Endothelial cell of umbilical vein (primary cell): ENCODE measurements around the gene NUMBL. TPM values are rescaled to one million over a fixed set of nuclear protein-coding genes. Genes with fewer than 3 reads are reported as not detected.

Source experiments
- BruUV-seq: library from RNA; stranded (reverse); fragments of 400-500 nt; replicated peaks from 2 replicates; lab custom pipeline; 2021; lab: Mats Ljungman, UMichigan
- CTCF ChIA-PET: fragments of 300-600, 350-600 bp; sonication (Branson Sonifier 250); formaldehyde crosslinking; loops from one replicate; lab custom pipeline; 2021; ENCODE audit warnings: antibody characterized with exemption, inconsistent platforms; lab: Charles Lee
- POLR2A ChIA-PET: fragments of 300-600, 350-600 bp; sonication (Branson Sonifier 250); formaldehyde crosslinking; loops from one replicate; lab custom pipeline; 2021; ENCODE audit warnings: antibody characterized with exemption, inconsistent platforms; lab: Charles Lee
- DNase-seq: peaks from one replicate; pipeline ENCODE4 v3.0.0-alpha.2; 2011; ENCODE audit warnings: low read depth, low spot score
- FAIRE-seq: peaks from 2 replicates; lab custom pipeline; 2011; peaks lifted over from hg19 to GRCh38; lab: Jason Lieb, UNC
- H2AFZ ChIP-seq: 2 replicates; pipeline ENCODE4 v1.6.0; 2012; ENCODE audit warnings: low read depth, low read length, control low read depth, inconsistent platforms
- H3K27ac ChIP-seq: 2 replicates; pipeline ENCODE4 v1.5.1; 2011; ENCODE audit warnings: low read depth, mild to moderate bottlenecking, control low read depth, low read length, moderate library complexity; ENCODE audit not compliant: insufficient read depth
- H3K27me3 ChIP-seq, 2 experiments: 2 replicates each; pipeline versions ENCODE4 v1.6.0 to v1.6.1; 2011; ENCODE audit warnings: low read length in 2 of 2, mixed read lengths in 1 of 2; ENCODE audit not compliant: control insufficient read depth in 2 of 2, insufficient read depth in 2 of 2
- H3K36me3 ChIP-seq, 2 experiments: 2 replicates in 1 of 2; 3 replicates in 1 of 2; pipeline ENCODE4 v1.5.1; 2011; ENCODE audit warnings: low read length in 2 of 2, mild to moderate bottlenecking in 1 of 2, moderate library complexity in 1 of 2; ENCODE audit not compliant: control insufficient read depth in 2 of 2, insufficient read depth in 2 of 2; ENCODE audit errors: extremely low read depth in 1 of 2
- H3K4me1 ChIP-seq: 3 replicates; pipeline ENCODE4 v1.5.1; 2011; ENCODE audit warnings: mild to moderate bottlenecking, low read length; ENCODE audit not compliant: control insufficient read depth, insufficient read depth; ENCODE audit errors: extremely low read depth
- H3K4me2 ChIP-seq: 2 replicates; pipeline ENCODE4 v1.6.1; 2011; ENCODE audit warnings: low read length, control low read depth, mixed read lengths; ENCODE audit not compliant: insufficient read depth
- H3K4me3 ChIP-seq, 3 experiments: fragments of 200-600 bp in 1 of 3; sonication (generic), shearing (Covaris generic) in 1 of 3; replicated peaks in 1 of 3; 2 replicates each; pipeline ENCODE4 v1.5.1; 2011 to 2016; ENCODE audit warnings: control low read depth in 3 of 3, low read length in 3 of 3, mild to moderate bottlenecking in 2 of 3, inconsistent platforms in 1 of 3, low read depth in 1 of 3, moderate library complexity in 1 of 3; ENCODE audit not compliant: insufficient read depth in 1 of 3
- H3K79me2 ChIP-seq: 2 replicates; pipeline ENCODE4 v1.6.0; 2012; ENCODE audit warnings: low read length, inconsistent platforms; ENCODE audit not compliant: control insufficient read depth, insufficient read depth
- H3K9ac ChIP-seq: replicated peaks from 2 replicates; pipeline ENCODE3; 2011; ENCODE audit warnings: low read length, control low read depth; ENCODE audit not compliant: insufficient read depth; ENCODE audit errors: extremely low read depth
- H3K9me1 ChIP-seq: replicated peaks from 3 replicates; pipeline ENCODE4 v1.6.0; 2011; ENCODE audit warnings: mild to moderate bottlenecking, low read length; ENCODE audit not compliant: control insufficient read depth, insufficient read depth; ENCODE audit errors: extremely low read depth
- H3K9me3 ChIP-seq: replicated peaks from 2 replicates; pipeline ENCODE4 v1.5.1; 2012; ENCODE audit warnings: low read length, inconsistent platforms; ENCODE audit not compliant: control insufficient read depth, insufficient read depth
- H4K20me1 ChIP-seq: replicated peaks from 2 replicates; pipeline ENCODE3; 2011; ENCODE audit warnings: mild to moderate bottlenecking, low read length; ENCODE audit not compliant: control insufficient read depth, insufficient read depth; ENCODE audit errors: extremely low read depth
- EZH2 ChIP-seq: IDR thresholded peaks from 2 replicates; pipeline ENCODE4 v1.6.1; 2012; ENCODE audit warnings: borderline replicate concordance, low read depth, mild to moderate bottlenecking, moderate library complexity, low read length, inconsistent platforms; ENCODE audit not compliant: severe bottlenecking
- FOS ChIP-seq: IDR thresholded peaks from 2 replicates; pipeline ENCODE4 v1.6.1; 2011; ENCODE audit warnings: mild to moderate bottlenecking, low read length, moderate library complexity, borderline replicate concordance; ENCODE audit not compliant: insufficient read depth
- GATA2 ChIP-seq: IDR thresholded peaks from 2 replicates; pipeline ENCODE4 v1.7.0; 2011; ENCODE audit warnings: low read depth, mild to moderate bottlenecking, moderate library complexity, mixed read lengths, low read length; ENCODE audit not compliant: insufficient read length, insufficient read depth
- JUN ChIP-seq: IDR thresholded peaks from 2 replicates; pipeline ENCODE4 v1.6.1; 2011; ENCODE audit warnings: borderline replicate concordance, low read depth; ENCODE audit not compliant: insufficient read length, insufficient read depth
- MYC ChIP-seq: IDR thresholded peaks from one replicate; pipeline ENCODE4 v1.6.1; 2011; ENCODE audit warnings: mild to moderate bottlenecking, low read depth, low read length
- POLR2A ChIP-seq: IDR thresholded peaks from 2 replicates; pipeline ENCODE4 v1.6.1; 2012; ENCODE audit warnings: low read depth, mild to moderate bottlenecking, control low read depth, low read length
- POLR2AphosphoS5 ChIP-seq: IDR thresholded peaks from 2 replicates; pipeline ENCODE4 v1.6.1; 2012; ENCODE audit warnings: low read depth, mild to moderate bottlenecking, control low read depth, low read length, moderate library complexity; ENCODE audit not compliant: insufficient read depth
- dilution Hi-C: fragments of 300-500 bp; cut with MboI; formaldehyde crosslinking; loops from one replicate; pipeline ENCODE4 v1.15.0; 2019; ENCODE audit warnings: low sequenced_read_pairs; ENCODE audit not compliant: extremely low pct_ligation_motif_present
- intact Hi-C: fragments of 100-400 bp; cut with micrococcal nuclease; formaldehyde crosslinking; loops from one replicate; pipeline ENCODE4 v1.10.0; 2022
- polyA plus RNA-seq, 4 experiments: library from polyadenylated mRNA; depleted of rRNA in 3 of 4; stranded (reverse) in 3 of 4; unstranded in 1 of 4; fragments of >200 nt; gene quantifications; 2 replicates each; pipeline versions ENCODE4 v1.2.1 to v1.2.3, GENCODE V29; 2011 to 2012; ENCODE audit warnings: missing spikeins in 1 of 4
- total RNA-seq: library from RNA; stranded (reverse); gene quantifications from 2 replicates; pipeline ENCODE4 v1.2.3, GENCODE V29; 2021
- TF ChIP-seq, protein P1 (sequence below), 2 donors: IDR thresholded peaks; 1 replicate in 1 of 2; 2 replicates in 1 of 2; pipeline ENCODE4 v1.5.1; 2011; ENCODE audit warnings: low read length in 2 of 2, mild to moderate bottlenecking in 2 of 2, moderate library complexity in 2 of 2, control low read depth in 1 of 2, inconsistent platforms in 1 of 2, low read depth in 1 of 2; ENCODE audit not compliant: insufficient read depth in 1 of 2; ENCODE audit errors: extremely low read depth in 1 of 2
- TF ChIP-seq, protein P2 (sequence below): IDR thresholded peaks from 2 replicates; pipeline ENCODE4 v1.6.1; 2011; ENCODE audit not compliant: insufficient read depth, insufficient read length

Gene NUMBL
- total and polyA plus RNA-seq, 2 donors (not counting 3 experiments of a cell fraction or from before 2014, with no cell fraction given) = 21.5 to 46.7 TPM

DNA sequence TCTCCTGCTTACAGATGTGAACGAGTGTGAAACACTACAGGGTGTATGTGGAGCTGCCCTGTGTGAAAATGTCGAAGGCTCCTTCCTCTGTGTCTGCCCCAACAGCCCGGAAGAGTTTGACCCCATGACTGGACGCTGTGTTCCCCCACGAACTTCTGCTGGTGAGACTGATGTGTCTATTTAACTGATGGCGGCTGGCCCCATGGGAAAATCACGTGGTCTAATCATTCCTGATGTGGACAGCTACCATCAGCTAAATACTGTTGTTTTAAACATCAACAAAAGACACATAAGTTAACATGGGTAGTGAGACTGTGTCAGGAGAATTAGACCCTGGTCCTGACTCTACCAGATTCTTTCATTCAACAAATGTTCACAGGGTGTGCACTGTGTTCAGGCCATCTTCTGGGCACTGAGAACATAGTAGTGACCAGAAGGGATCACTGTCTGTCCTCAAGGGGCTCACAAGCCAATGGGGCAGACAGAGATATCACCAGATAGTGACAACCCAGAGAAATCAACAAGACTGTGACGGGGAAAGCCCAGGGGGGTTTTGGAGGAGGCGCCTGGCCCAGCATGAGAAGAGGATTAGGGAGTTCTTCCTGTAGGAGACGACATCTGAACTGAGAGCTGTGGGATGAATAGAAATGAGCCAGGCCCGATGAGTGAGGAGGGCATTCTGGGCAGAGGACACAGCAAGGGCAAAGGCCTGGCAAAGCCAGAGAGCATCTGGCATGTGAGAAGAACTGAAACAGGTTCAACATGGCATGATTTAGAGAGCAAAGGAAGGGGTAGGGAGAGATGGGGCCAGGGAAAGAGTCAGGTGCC is 70.9 kb downstream of the NUMBL start:
- intact Hi-C loops (no loop called here), dilution Hi-C loops (no loop called here)
- Histone ChIP-seq H4K20me1 (no peaks in the 10 kb centered on the region), H3K9ac (no peak overlapping the region), H3K79me2 (no peaks in the 10 kb centered on the region), H3K4me1 (peaks cover 4% of the 10 kb centered on the region), H3K4me2 (no peak overlapping the region), H3K27me3 (no peaks in the 10 kb centered on the region), H3K9me1 (no peaks in the 10 kb centered on the region), H3K4me3 (no peak overlapping the region), H3K9me3 (no peaks in the 10 kb centered on the region), H2AFZ (no peak overlapping the region), H3K36me3 (no peaks in the 10 kb centered on the region), H3K27ac (no peak overlapping the region)
- DNase-seq (no peak), FAIRE-seq (no peak)
- BruUV-seq = no TSS peak
- TF ChIP-seq JUN = no peak
- no peak for TF ChIP-seq FOS
- TF ChIP-seq, protein P1, sequence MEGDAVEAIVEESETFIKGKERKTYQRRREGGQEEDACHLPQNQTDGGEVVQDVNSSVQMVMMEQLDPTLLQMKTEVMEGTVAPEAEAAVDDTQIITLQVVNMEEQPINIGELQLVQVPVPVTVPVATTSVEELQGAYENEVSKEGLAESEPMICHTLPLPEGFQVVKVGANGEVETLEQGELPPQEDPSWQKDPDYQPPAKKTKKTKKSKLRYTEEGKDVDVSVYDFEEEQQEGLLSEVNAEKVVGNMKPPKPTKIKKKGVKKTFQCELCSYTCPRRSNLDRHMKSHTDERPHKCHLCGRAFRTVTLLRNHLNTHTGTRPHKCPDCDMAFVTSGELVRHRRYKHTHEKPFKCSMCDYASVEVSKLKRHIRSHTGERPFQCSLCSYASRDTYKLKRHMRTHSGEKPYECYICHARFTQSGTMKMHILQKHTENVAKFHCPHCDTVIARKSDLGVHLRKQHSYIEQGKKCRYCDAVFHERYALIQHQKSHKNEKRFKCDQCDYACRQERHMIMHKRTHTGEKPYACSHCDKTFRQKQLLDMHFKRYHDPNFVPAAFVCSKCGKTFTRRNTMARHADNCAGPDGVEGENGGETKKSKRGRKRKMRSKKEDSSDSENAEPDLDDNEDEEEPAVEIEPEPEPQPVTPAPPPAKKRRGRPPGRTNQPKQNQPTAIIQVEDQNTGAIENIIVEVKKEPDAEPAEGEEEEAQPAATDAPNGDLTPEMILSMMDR (IDR thresholded peaks at IDR 0.05; ENCODE audit: extremely low read depth in 1 of 2, insufficient read depth in 1 of 2, low read depth in 1 of 2, low read length in 2 of 2) = no peak
- ChIA-PET POLR2A (no interaction called here), CTCF (interaction anchor here (0.6 to 7.6 kb wide), 4 partner anchors 15 to 768 kb away, joined by 3 to 70 read pairs (median 4); no protein-coding TSS in a partner anchor)

DNA sequence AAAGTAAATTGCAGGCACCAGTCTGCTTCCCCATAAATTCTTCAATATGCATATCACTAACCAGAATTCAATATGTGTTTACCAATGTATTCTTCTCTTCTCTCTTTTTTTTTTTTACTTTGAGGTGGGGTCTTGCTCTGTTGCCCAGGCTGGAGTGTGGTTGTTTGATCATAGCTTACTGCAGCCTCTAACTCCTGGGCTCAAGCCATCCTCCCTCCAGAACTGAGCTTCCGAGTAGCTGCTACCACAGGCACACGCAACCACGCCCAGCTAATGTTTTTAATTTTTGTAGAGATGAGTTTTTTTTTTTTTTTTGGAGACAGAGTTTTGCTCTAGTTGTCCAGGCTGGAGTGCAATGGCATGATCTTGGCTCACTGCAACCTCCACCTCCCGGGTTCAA is 72.5 kb downstream of the NUMBL start:
- Histone ChIP-seq H3K79me2 (no peaks in the 10 kb centered on the region), H3K27me3 (no peaks in the 10 kb centered on the region), H3K9me1 (no peaks in the 10 kb centered on the region), H2AFZ (no peak overlapping the region), H4K20me1 (no peaks in the 10 kb centered on the region), H3K27ac (no peak overlapping the region), H3K4me1 (peaks cover 10% of the 10 kb centered on the region), H3K9me3 (no peaks in the 10 kb centered on the region), H3K4me3 (no peak overlapping the region), H3K9ac (no peak overlapping the region), H3K4me2 (no peak overlapping the region), H3K36me3 (no peaks in the 10 kb centered on the region)
- ChIA-PET CTCF (interaction anchor here (0.9 to 7.6 kb wide), 2 partner anchors 13 to 16 kb away, joined by 3 to 70 read pairs; no protein-coding TSS in a partner anchor), POLR2A (no interaction called here)
- FAIRE-seq (no peak), DNase-seq (no peak)
- intact Hi-C loops = no loop called here
- dilution Hi-C loops = no loop called here
- TF ChIP-seq POLR2AphosphoS5 (no peak), FOS (no peak), GATA2 (no peak), EZH2 (no peak), MYC (no peak), JUN (no peak), POLR2A (no peak)
- TF ChIP-seq, protein P2, sequence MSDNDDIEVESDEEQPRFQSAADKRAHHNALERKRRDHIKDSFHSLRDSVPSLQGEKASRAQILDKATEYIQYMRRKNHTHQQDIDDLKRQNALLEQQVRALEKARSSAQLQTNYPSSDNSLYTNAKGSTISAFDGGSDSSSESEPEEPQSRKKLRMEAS = no peak
- TF ChIP-seq, protein P1 (IDR thresholded peaks at IDR 0.05; ENCODE audit: extremely low read depth in 1 of 2, insufficient read depth in 1 of 2, low read depth in 1 of 2, low read length in 2 of 2) = no peak
- no TSS peak for BruUV-seq
